NB4 (cell line): ENCODE data around the gene NFKB1.

Source experiments
- DNase-seq: peaks from one replicate; pipeline ENCODE4 v3.0.0; 2010; ENCODE audit warnings: low read depth
- H3K4me3 ChIP-seq: one replicate; pipeline ENCODE4 v1.5.1; 2011; ENCODE audit warnings: mild to moderate bottlenecking, low read depth, low read length, moderate library complexity
- MYC ChIP-seq: IDR thresholded peaks from 2 replicates; pipeline ENCODE4 v1.6.1; 2011; ENCODE audit warnings: low read depth, low read length
- POLR2A ChIP-seq: IDR thresholded peaks from 2 replicates; pipeline ENCODE4 v1.6.1; 2011; ENCODE audit warnings: mild to moderate bottlenecking; ENCODE audit not compliant: insufficient read length; ENCODE audit errors: extremely low read depth
- TF ChIP-seq, protein P1 (sequence below): IDR thresholded peaks from one replicate; pipeline ENCODE4 v1.5.1; 2012; ENCODE audit warnings: low read depth, low read length
- TF ChIP-seq, protein P2 (sequence below): IDR thresholded peaks from 2 replicates; pipeline ENCODE4 v1.6.1; 2011; ENCODE audit warnings: low read depth, low read length

Gene NFKB1

DNA sequence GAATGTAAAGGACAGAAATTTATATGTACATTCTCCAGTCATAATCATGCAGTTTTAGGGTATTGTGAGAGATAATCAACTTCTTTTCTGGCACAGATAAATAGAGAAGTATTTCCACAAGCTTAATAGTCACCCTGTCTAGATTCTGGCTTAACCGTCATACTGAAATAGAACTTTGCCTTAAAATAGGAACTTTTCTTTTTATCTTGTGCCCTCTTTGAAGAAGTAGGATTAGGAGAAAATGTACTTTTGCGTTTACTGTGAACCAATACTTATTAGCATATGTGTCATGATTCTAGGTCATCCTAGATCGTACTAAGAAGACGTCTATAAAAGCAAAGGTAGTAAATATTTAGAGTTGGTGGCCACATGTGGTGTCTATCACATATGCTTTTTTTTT lies 95.4 kb downstream of the NFKB1 start:
- DNase-seq = no peak
- TF ChIP-seq MYC = no peak
- TF ChIP-seq POLR2A = no peak
- TF ChIP-seq, protein P1, sequence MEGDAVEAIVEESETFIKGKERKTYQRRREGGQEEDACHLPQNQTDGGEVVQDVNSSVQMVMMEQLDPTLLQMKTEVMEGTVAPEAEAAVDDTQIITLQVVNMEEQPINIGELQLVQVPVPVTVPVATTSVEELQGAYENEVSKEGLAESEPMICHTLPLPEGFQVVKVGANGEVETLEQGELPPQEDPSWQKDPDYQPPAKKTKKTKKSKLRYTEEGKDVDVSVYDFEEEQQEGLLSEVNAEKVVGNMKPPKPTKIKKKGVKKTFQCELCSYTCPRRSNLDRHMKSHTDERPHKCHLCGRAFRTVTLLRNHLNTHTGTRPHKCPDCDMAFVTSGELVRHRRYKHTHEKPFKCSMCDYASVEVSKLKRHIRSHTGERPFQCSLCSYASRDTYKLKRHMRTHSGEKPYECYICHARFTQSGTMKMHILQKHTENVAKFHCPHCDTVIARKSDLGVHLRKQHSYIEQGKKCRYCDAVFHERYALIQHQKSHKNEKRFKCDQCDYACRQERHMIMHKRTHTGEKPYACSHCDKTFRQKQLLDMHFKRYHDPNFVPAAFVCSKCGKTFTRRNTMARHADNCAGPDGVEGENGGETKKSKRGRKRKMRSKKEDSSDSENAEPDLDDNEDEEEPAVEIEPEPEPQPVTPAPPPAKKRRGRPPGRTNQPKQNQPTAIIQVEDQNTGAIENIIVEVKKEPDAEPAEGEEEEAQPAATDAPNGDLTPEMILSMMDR = no peak
- TF ChIP-seq, protein P2, sequence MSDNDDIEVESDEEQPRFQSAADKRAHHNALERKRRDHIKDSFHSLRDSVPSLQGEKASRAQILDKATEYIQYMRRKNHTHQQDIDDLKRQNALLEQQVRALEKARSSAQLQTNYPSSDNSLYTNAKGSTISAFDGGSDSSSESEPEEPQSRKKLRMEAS = no peak
- H3K4me3 ChIP-seq = no peak overlapping the region

DNA sequence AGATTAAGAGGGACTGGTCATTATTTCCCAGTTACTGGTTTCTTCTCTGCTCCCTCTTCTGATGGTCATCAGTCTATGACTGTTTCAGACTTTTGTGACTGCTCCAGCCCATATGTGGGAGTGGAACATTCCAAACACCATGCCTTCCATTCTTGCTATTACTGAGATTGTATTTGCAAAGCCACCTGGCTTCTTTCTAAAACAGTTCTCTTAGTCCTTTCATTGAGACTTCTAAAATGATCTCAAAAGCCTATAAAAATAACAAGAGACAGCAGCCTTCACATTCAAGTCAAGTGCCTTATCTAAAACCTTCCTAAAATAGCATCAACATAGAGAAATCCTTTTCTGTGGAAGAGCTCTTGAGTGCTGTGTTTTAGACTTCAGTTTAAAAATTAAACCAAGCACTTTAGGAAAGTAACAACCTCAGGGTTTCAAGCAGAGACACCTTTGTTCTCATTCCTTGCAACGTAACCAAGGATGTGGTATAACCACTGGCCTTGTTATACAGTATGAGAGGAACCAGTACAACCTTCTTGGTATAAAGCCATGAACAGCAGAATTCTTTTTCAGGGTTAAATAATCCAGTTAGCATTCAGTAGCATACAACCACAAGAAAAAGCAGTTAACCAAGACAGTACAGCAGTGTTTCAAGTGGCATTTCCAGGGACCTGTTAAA lies 97.1 kb downstream of the NFKB1 start:
- TF ChIP-seq, protein P2 = no peak
- TF ChIP-seq POLR2A = no peak
- H3K4me3 ChIP-seq = no peak overlapping the region
- DNase-seq = no peak

DNA sequence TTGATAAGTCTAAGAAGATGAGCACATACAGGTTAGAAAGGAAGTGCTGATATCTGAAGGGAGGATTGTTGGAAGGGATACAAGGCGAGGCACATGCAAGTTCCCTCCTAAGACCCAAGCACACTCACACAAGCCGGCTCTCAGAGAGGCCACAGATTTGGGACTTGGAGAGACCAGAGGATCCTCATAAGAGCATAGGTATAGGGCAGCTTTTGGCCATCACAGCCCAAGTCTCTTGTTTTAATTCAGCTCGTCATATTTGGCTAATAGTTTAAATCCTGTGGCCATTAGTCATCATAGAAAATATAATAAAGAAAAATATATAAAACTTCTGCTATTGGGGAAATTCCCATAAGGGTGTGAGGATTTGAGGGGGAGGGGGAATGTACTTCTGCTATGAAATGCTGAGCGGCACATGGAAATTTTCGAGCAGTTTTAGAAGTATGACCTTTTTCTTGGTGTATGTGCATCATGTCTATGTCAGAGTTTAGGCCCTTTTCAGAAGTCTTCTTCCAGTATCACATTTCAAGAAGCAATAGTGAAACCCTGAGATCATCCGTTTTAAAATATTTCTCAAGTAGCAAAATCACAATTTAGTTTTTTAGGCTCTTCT lies 97.7 kb downstream of the NFKB1 start:
- no peak for DNase-seq
- H3K4me3 ChIP-seq = no peak overlapping the region
- TF ChIP-seq, protein P1 = no peak
- TF ChIP-seq MYC (no peak), POLR2A (no peak)
- TF ChIP-seq, protein P2 = no peak

DNA sequence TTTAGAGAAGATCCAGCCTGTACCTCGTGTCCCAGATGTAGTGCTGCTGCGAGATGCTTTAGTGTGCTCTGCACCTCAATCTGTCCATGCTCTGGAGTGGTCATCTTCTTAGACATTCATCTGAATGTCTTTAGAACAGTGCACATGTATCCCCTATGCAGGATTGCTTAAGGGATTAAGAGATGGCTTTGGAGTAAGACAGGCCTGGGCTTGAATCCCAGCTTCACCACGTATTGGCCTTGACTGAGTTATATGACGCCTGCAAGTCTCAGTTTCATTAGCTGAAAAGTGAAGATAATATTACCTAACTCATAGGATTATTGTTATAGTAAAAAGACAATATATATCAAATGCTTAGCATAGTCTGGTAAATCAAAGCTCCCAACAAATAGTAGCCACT lies 98.3 kb downstream of the NFKB1 start:
- H3K4me3 ChIP-seq = no peak overlapping the region
- TF ChIP-seq MYC (no peak), POLR2A (no peak)
- TF ChIP-seq, protein P1 = no peak
- TF ChIP-seq, protein P2 = no peak
- no peak for DNase-seq

DNA sequence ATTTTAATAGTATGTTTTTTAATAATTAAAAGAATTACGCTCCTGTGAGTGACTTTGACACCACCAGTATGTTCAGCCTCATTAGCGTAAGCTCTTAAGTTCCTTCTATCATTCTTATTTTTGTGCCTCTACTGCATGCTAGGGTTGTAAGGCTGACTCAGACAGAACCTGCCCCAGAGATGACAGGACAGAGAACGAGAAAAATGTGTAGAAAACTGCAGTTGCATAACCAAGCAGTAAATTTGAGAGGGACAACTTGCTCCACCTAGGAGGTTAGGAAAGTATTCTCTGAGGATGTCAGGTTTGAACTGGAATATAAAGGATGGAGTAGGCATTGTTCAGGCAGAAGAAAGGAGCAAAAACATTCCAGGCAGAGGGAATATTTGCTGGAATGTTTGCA lies 98.7 kb downstream of the NFKB1 start:
- no peak overlapping the region for H3K4me3 ChIP-seq
- DNase-seq = no peak
- TF ChIP-seq, protein P2 = no peak
- TF ChIP-seq MYC = no peak
- no peak for TF ChIP-seq POLR2A

DNA sequence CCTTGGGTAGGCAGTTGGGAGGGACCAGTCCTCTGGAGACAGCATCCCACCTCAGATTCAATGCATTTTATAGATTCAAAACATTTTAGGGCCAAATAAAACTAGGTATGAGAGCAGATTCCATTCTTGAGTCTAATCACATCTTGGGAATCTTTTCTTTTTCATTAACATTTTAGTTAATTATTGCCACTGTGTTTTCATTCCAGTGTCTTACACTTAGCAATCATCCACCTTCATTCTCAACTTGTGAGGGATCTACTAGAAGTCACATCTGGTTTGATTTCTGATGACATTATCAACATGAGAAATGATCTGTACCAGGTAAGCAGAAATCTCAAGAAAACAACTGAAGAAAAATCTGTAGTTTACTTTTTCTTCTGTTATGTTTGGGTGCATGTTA lies 99.5 kb downstream of the NFKB1 start:
- DNase-seq = no peak
- TF ChIP-seq, protein P2 = no peak
- no peak for TF ChIP-seq MYC
- TF ChIP-seq POLR2A = no peak
- TF ChIP-seq, protein P1 = no peak
- H3K4me3 ChIP-seq = no peak overlapping the region
